Neutrophil (primary cell): ENCODE measurements around the gene GRIK2.

Experiments used
- H3K27ac ChIP-seq: fragments of 200-600 bp; sonication (generic); 2 replicates; pipeline ENCODE4 v1.5.1; 2016; ENCODE audit warnings: mild to moderate bottlenecking, moderate library complexity
- H3K27me3 ChIP-seq: fragments of 200-600 bp; sonication (generic); 2 replicates; pipeline ENCODE4 v1.6.0; 2016; ENCODE audit warnings: mild to moderate bottlenecking
- H3K36me3 ChIP-seq: fragments of 200-600 bp; sonication (generic); 2 replicates; pipeline ENCODE4 v1.5.1; 2017
- H3K4me1 ChIP-seq, 2 experiments: fragments of 200-600 bp in 1 of 2; sonication (generic) in 1 of 2; 1 replicate in 1 of 2; 2 replicates in 1 of 2; pipeline versions ENCODE4 v1.5.1 to v1.6.1; 2013 to 2016; ENCODE audit warnings: low read depth in 1 of 2, low read length in 1 of 2, mild to moderate bottlenecking in 1 of 2, moderate library complexity in 1 of 2; ENCODE audit not compliant: control insufficient read depth in 1 of 2, insufficient read depth in 1 of 2
- H3K4me3 ChIP-seq, 2 experiments: fragments of 200-600 bp in 1 of 2; sonication (generic) in 1 of 2; 1 replicate in 1 of 2; 2 replicates in 1 of 2; pipeline ENCODE4 v1.5.1; 2013 to 2016; ENCODE audit warnings: low read depth in 1 of 2, low read length in 1 of 2, mild to moderate bottlenecking in 1 of 2, moderate library complexity in 1 of 2
- H3K9me3 ChIP-seq: fragments of 200-600 bp; sonication (generic); 2 replicates; pipeline ENCODE4 v1.5.1; 2016
- CTCF ChIP-seq: fragments of 200-600 bp; sonication (generic); IDR thresholded peaks from 2 replicates; pipeline ENCODE4 v1.5.1; 2016; ENCODE audit warnings: antibody characterized with exemption

GRIK2 gene

GRCh38 chr6:101716810-101717209 lies 323.3 kb downstream of the GRIK2 start:
- Histone ChIP-seq H3K4me1 (no peaks in the 10 kb centered on the region), H3K27me3 (no peaks in the 10 kb centered on the region), H3K27ac (no peak overlapping the region), H3K36me3 (no peaks in the 10 kb centered on the region), H3K9me3 (no peaks in the 10 kb centered on the region), H3K4me3 (no peak overlapping the region)
- TF ChIP-seq CTCF = no peak

DNA sequence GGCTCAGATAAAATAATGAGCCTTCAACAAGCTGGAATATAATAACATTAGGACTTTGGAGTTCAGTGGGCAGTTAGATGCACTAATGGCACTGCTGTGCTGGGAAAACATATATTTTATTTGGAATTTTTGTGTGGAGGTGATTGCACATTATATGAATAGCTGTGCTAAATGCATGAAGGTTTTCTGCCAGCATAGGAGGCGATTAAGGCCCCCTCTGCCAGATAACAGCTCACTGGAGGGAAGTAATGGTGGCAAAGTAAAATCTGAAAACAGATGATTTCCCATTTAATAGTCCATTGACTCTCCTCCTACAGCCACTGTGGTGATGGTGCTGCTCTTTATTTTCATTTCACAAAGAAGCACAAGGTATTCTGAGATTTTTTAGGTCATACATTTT lies 326.0 kb downstream of the GRIK2 start:
- H3K9me3 ChIP-seq = no peaks in the 10 kb centered on the region
- H3K27ac ChIP-seq = no peak overlapping the region
- no peak for TF ChIP-seq CTCF

DNA sequence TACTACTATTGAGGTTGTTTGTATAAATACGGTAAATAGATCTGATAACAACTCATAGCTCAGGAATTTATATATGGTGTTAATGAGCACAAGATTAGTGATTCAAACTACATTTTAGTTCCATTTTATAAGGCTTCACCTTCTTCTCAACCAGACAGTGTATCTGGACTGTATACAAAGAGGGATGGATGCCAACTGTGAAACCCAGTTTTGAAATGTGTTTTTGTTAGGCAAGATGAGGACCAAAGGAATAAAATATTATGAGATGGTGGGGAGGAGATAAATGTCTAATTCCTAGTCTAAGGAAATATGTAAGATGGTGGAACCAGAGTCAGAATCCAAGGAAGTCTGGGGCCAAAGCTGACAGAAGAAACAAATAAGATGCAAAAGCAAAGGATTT lies 329.0 kb downstream of the GRIK2 start:
- Histone ChIP-seq H3K27me3 (no peaks in the 10 kb centered on the region), H3K9me3 (no peaks in the 10 kb centered on the region), H3K4me1 (no peaks in the 10 kb centered on the region), H3K4me3 (no peak overlapping the region), H3K36me3 (no peaks in the 10 kb centered on the region), H3K27ac (no peak overlapping the region)
- no peak for TF ChIP-seq CTCF

More for the DNA sequence above, 326.0 kb downstream of the GRIK2 start:
- H3K36me3 ChIP-seq = no peaks in the 10 kb centered on the region
- no peaks in the 10 kb centered on the region for H3K27me3 ChIP-seq
- no peak overlapping the region for H3K4me3 ChIP-seq
- H3K4me1 ChIP-seq = no peaks in the 10 kb centered on the region

GRCh38 chr6:101722991-101723579 lies 329.6 kb downstream of the GRIK2 start:
- no peaks in the 10 kb centered on the region for H3K36me3 ChIP-seq
- no peak overlapping the region for H3K27ac ChIP-seq

DNA sequence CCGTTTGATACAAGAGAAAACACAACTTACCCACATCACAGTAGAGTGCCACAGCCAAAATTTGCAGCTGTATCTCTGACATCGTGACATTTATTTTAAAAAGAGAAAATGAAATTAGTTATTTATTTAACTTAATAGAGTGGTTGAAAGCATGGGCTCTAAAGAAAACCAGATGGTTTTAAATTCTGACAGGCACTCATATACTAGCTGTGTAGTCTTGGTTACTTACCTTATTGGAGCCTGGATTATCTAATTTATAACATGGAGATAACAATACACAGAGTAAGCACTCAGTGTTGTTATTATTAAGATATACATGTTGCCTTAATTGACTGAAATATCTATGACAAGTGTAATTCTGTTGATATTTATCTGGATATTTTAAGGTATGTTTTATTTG lies 334.9 kb downstream of the GRIK2 start:
- TF ChIP-seq CTCF = no peak
- H3K36me3 ChIP-seq = no peaks in the 10 kb centered on the region
- H3K4me1 ChIP-seq = no peaks in the 10 kb centered on the region
- H3K9me3 ChIP-seq = no peaks in the 10 kb centered on the region
- no peaks in the 10 kb centered on the region for H3K27me3 ChIP-seq
- no peak overlapping the region for H3K27ac ChIP-seq
- H3K4me3 ChIP-seq = no peak overlapping the region

More at GRCh38 chr6:101722991-101723579, 329.6 kb downstream of the GRIK2 start:
- TF ChIP-seq CTCF = no peak
- no peaks in the 10 kb centered on the region for H3K27me3 ChIP-seq
- H3K9me3 ChIP-seq = no peaks in the 10 kb centered on the region
- H3K4me3 ChIP-seq = no peak overlapping the region
- H3K4me1 ChIP-seq = no peaks in the 10 kb centered on the region

DNA sequence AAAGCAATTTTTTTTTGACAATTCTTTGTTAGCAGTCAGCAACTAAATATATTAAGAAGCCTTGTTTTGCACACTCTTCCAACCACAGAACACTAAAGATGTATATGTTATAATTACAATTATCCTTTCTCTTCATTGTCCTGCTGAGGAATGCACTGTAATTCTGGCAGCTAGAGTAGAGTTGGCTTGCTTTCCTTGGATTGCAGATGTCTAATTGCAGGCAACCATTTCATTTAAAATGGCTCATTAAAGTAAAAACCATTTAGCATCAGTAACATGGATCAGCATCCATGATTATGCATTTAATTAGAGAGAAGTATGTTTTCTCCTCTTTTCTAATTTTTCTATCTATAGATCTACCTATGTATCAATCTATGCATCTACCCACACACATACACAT lies 335.4 kb downstream of the GRIK2 start:
- Histone ChIP-seq H3K9me3 (no peaks in the 10 kb centered on the region), H3K36me3 (no peaks in the 10 kb centered on the region), H3K4me3 (no peak overlapping the region), H3K27me3 (no peaks in the 10 kb centered on the region), H3K27ac (no peak overlapping the region), H3K4me1 (no peaks in the 10 kb centered on the region)
- no peak for TF ChIP-seq CTCF
